DND-41 (cell line): ENCODE measurements around the gene ITGA7.

ENCODE experiments used
- EZH2 ChIP-seq: IDR thresholded peaks from 3 replicates; pipeline ENCODE4 v1.6.1; 2012; ENCODE audit warnings: borderline replicate concordance, low read depth, mild to moderate bottlenecking, moderate library complexity, low read length, inconsistent platforms; ENCODE audit not compliant: severe bottlenecking
- TF ChIP-seq, protein P1 (sequence below): IDR thresholded peaks from 2 replicates; pipeline ENCODE4 v1.5.1; 2012; ENCODE audit warnings: borderline replicate concordance, low read length, moderate library complexity, mild to moderate bottlenecking; ENCODE audit not compliant: poor library complexity, severe bottlenecking; ENCODE audit errors: extremely low read depth

DNA sequence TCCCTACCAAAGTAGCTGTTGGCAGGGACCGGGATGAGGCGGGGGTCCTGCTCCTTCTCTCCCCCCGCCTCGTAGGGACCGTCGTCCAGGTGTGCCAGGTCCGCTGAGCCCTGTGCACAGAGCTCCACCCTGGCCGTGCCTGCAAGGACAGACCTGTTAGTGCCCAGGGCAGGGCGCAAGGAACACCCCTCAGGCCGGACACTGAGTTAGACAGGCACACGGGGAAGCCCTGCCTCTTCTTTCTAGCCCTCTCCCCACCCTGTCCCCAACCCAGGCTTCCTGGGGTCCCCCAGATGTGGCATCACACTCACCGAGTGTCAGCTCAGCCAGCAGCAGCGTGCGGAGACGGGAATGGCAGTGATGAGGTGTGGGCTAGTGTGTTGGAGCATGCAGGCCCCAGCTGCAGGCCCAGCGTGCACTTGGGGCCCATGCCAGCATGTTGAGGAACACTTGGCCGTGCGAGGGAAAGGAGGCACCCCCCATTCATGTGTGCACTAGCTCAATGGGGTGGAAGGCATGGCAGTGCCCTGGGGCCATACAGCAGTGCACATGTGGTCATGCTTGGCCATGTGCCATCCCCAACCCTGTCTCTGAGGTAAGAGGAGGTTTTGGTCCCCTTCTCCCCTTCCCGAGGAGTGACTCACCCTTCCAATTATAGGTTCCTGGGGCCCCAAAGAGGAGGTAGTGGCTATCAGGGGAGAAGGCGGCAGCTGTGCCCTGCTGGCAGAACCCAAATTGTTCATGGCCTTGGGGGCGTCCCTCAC lies 7.3 kb downstream of the ITGA7 start:
- TF ChIP-seq, protein P1, sequence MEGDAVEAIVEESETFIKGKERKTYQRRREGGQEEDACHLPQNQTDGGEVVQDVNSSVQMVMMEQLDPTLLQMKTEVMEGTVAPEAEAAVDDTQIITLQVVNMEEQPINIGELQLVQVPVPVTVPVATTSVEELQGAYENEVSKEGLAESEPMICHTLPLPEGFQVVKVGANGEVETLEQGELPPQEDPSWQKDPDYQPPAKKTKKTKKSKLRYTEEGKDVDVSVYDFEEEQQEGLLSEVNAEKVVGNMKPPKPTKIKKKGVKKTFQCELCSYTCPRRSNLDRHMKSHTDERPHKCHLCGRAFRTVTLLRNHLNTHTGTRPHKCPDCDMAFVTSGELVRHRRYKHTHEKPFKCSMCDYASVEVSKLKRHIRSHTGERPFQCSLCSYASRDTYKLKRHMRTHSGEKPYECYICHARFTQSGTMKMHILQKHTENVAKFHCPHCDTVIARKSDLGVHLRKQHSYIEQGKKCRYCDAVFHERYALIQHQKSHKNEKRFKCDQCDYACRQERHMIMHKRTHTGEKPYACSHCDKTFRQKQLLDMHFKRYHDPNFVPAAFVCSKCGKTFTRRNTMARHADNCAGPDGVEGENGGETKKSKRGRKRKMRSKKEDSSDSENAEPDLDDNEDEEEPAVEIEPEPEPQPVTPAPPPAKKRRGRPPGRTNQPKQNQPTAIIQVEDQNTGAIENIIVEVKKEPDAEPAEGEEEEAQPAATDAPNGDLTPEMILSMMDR, result no peak
- TF ChIP-seq EZH2, result no peak
